Ovary (tissue), 9 donors: ENCODE data around the gene CBX2. TPM values are rescaled to one million over a fixed set of nuclear protein-coding genes. Genes with fewer than 3 reads are reported as not detected.

ENCODE experiments used
- DNase-seq, 5 donors: peaks; one replicate each; pipeline ENCODE4 v3.0.0-alpha.2; 2019 to 2020
- H3K27ac ChIP-seq, 2 donors: fragments of 200-600 bp; one replicate each; pipeline versions ENCODE4 v1.5.1 to v1.8.0; 2019 to 2022
- H3K27me3 ChIP-seq: fragments of 200-600 bp; one replicate; pipeline ENCODE4 v1.8.0; 2022
- H3K36me3 ChIP-seq: fragments of 200-600 bp; sonication (generic); one replicate; pipeline ENCODE4 v1.5.1; 2019
- H3K4me1 ChIP-seq: one replicate; pipeline ENCODE4 v1.8.1; 2013; ENCODE audit warnings: mild to moderate bottlenecking, moderate library complexity; ENCODE audit not compliant: insufficient read depth
- H3K4me3 ChIP-seq: fragments of 200-600 bp; sonication (generic); one replicate; pipeline ENCODE4 v1.5.1; 2017
- H3K9me3 ChIP-seq, 2 donors: fragments of 200-600 bp in 1 of 2; sonication (generic) in 1 of 2; one replicate each; pipeline versions ENCODE4 v1.5.1 to v1.8.1; 2013 to 2019; ENCODE audit warnings: mild to moderate bottlenecking in 1 of 2, moderate library complexity in 1 of 2
- EP300 ChIP-seq: sonication (generic); formaldehyde crosslinking; IDR thresholded peaks from one replicate; pipeline ENCODE4 v1.6.1; 2017; ENCODE audit warnings: antibody characterized with exemption
- POLR2A ChIP-seq: fragments of 450-650 bp; IDR thresholded peaks from one replicate; pipeline ENCODE4 v1.6.1; 2017; ENCODE audit warnings: antibody characterized with exemption, mild to moderate bottlenecking, moderate library complexity
- WGBS, 3 donors: extraction: QIAGEN DNeasy Blood & Tissue Kit in 1 of 3; methylation state at CpG; one replicate each; pipeline versions ENCODE4 v1.1.5 to v1.1.7; 2013 to 2017; 5-methylcytosine and 5-hydroxymethylcytosine counted together
- intact Hi-C, 4 donors: fragments of 100-400 bp; cut with DNase I; formaldehyde crosslinking; loops; one replicate each; pipeline versions ENCODE4 v1.11.0 to v1.15.1; 2022 to 2023
- polyA plus RNA-seq, 2 donors: library from polyadenylated mRNA; stranded (reverse); fragments of 200-250 nt in 1 of 2; fragments of 350-450 nt in 1 of 2; fragmentation: Illumina TruSeq in 1 of 2; extraction: RNeasy Lipid Tissue Mini Kit (QIAGEN cat#74804) in 1 of 2; gene quantifications; one replicate each; pipeline ENCODE4 v1.2.3, GENCODE V29; 2013 to 2014
- total RNA-seq, 7 donors: library from RNA; depleted of rRNA in 2 of 7; stranded (reverse); fragments of >200 nt in 2 of 7; fragmentation: NEBNext Ultra II Directional in 3 of 7; extraction: Animal tissue kit (Norgen Biotek cat#: 25700) in 3 of 7; gene quantifications; one replicate each; pipeline versions ENCODE4 v1.1.0 to v1.2.4, GENCODE V29; 2016 to 2023
- TF ChIP-seq, protein P1 (sequence below), 3 donors: fragments of 450-650 bp in 2 of 3; fragments of 200-600 bp in 1 of 3; IDR thresholded peaks; one replicate each; pipeline versions ENCODE4 v1.5.1 to v1.8.0; 2016 to 2022; ENCODE audit warnings: antibody characterized with exemption in 3 of 3, mild to moderate bottlenecking in 1 of 3
- donor health status: DM: no; HTN: no; CAD: no; lungs with moderate emphysema.
- donor health status: DM: no; HTN: no; CAD: no.
- donor health status: Bipolar disorder and iron deficiency.
- donor health status: DM: yes; HTN: yes; CAD: no.
- donor health status: DM: no; HTN: no; CAD: no.
- donor health status: DM: yes; HTN: yes; CAD: no.

CBX2 gene
- total and polyA plus RNA-seq, 9 donors: 0.92 to 5.7 (median 4.7) TPM

DNA sequence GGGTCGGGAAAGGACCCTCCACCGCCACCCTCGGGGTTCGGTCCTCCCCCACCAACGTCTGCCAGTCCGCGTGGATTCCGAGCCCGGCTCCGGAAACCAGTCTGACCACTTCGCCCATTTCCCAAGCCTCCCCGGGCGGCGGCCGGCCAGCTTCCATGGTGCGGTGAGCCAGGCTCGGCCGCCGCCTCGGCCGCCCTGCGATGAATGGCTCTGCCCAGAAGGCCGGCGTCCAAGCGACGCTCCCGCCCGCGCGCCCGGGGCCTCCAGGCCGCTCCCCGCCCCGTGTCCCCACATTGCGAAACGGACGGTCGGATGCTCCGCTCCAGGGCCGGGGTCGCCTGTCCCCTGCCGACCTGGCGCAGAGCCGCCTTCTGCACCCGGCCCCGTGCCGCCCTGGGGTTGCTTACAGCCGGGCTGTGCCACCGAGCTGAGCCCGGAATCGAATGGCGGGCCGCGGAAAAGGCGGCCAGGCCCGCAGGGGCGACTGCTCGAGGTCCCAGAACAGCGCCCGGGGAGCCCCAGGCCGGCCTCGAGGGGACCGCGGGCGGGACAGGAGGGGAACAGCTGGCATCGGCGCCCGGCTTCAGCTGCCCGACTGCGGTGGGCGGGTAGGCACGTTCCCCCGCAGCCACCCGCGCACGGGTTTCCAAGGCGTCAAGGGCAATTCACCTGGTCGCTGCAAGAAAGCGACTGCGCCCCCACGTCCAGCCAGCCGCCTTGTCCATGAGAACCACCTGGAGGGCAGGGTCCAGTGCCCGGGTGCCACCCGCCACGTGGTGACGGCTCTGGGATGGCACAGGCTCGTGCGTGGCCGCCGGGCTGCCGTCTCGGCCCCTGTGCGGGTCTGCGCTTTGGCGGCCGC lies 37.3 kb downstream of the CBX2 start:
- H3K27ac ChIP-seq: no peak overlapping the region
- WGBS, 3 donors: 4 to 9% (median 5%) methylated on average over 55 to 96 of the region's 96 CpGs

DNA sequence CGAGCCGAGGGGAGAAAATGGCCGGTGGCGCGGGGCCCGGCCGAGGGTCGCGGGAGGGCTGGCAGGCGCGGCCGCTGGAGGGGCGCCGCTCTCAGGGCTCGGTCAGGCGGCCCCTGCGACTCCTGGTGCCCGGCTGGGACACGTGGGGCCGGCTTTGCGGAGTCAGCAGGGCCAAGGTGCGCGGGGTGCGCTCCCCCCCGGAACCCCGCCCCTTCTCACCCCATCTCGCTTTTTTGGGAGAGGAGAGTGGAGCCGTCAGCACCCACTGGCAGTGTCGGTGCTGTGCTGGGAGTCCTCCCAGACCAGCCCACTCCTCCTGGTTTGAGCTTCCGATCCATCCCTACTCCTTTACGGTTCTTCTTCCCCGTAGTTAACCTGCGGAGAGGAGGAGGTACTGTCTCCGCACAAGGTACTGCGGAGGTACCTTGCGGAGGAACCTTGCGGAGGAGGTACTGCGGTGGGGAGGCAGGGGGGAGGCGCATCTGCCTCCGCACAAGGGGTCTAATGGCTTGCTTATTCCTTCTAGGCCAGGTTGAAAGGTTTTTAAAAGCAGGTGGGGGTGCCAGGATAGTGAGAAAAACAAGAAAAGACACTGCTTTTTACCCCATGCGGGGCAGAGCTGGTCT lies 38.0 kb downstream of the CBX2 start:
- no peak overlapping the region for H3K4me3 ChIP-seq
- no peaks in the 10 kb centered on the region for H3K36me3 ChIP-seq
- WGBS, 3 donors: 48 to 60% (median 56%) methylated on average over 25 to 41 of the region's 41 CpGs
- DNase-seq: no peak
- H3K4me1 ChIP-seq: no peaks in the 10 kb centered on the region
- H3K27ac ChIP-seq: no peak overlapping the region
- intact Hi-C loops: no loop called here
- TF ChIP-seq EP300: no peak
- TF ChIP-seq, protein P1, sequence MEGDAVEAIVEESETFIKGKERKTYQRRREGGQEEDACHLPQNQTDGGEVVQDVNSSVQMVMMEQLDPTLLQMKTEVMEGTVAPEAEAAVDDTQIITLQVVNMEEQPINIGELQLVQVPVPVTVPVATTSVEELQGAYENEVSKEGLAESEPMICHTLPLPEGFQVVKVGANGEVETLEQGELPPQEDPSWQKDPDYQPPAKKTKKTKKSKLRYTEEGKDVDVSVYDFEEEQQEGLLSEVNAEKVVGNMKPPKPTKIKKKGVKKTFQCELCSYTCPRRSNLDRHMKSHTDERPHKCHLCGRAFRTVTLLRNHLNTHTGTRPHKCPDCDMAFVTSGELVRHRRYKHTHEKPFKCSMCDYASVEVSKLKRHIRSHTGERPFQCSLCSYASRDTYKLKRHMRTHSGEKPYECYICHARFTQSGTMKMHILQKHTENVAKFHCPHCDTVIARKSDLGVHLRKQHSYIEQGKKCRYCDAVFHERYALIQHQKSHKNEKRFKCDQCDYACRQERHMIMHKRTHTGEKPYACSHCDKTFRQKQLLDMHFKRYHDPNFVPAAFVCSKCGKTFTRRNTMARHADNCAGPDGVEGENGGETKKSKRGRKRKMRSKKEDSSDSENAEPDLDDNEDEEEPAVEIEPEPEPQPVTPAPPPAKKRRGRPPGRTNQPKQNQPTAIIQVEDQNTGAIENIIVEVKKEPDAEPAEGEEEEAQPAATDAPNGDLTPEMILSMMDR (IDR thresholded peaks at IDR 0.05): no peak
- H3K27me3 ChIP-seq: peaks cover 29% of the 10 kb centered on the region
- H3K9me3 ChIP-seq: no peaks in the 10 kb centered on the region

More for the DNA sequence above, 37.3 kb downstream of the CBX2 start:
- H3K4me1 ChIP-seq: no peaks in the 10 kb centered on the region
- peak in 1 of 5 donors; percentile 46 for DNase-seq
- TF ChIP-seq POLR2A (no peak), EP300 (no peak)
- TF ChIP-seq, protein P1 (IDR thresholded peaks at IDR 0.05): no peak
- no peaks in the 10 kb centered on the region for H3K9me3 ChIP-seq
- H3K36me3 ChIP-seq: no peaks in the 10 kb centered on the region
- H3K27me3 ChIP-seq: peaks cover 29% of the 10 kb centered on the region
- intact Hi-C loops: no loop called here
- no peak overlapping the region for H3K4me3 ChIP-seq

DNA sequence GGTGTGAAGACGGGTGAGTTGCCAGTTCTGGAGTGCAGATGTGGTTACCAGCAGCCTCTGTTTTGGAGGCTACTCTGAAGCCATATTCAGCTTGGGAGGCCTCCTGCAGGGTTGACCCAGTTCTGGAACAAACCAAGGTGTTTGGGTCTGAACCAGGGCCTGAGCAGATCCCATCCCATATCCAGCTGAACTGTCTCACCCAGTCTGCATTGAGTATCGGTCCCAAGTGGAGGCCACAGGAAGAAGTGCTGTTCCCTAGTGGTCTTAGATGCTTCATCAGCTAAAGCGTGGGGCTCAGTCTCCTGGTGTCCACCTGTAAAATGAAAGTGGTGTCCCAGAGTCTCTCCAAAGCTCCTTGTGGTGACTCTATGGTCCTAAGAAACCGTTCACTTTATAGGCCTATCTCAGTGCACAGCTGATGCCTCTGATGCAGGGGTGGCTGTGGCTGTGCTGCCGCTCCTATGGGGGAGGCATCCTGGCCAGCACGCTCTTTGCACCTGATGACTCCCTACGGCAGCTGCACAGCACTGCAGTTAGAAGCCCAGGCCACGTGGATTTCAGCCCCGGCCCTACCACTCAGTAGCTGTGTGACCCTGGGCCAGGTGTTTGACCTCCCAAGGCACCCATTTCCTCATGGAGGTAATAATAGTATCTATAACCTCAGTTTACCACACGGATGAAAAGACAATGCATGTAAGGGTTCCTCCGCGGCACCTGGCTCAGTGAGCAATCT lies 40.2 kb downstream of the CBX2 start:
- DNase-seq: no peak
- 86 to 91% (median 89%) methylated on average over 12 of the region's 12 CpGs for WGBS, 3 donors
- Histone ChIP-seq H3K27me3 (peaks cover 18% of the 10 kb centered on the region), H3K27ac (no peak overlapping the region), H3K36me3 (no peaks in the 10 kb centered on the region), H3K4me3 (no peak overlapping the region), H3K9me3 (no peaks in the 10 kb centered on the region), H3K4me1 (no peaks in the 10 kb centered on the region)
- no peak for TF ChIP-seq EP300
- TF ChIP-seq POLR2A: no peak
- TF ChIP-seq, protein P1 (IDR thresholded peaks at IDR 0.05): no peak
- intact Hi-C loops: no loop called here

DNA sequence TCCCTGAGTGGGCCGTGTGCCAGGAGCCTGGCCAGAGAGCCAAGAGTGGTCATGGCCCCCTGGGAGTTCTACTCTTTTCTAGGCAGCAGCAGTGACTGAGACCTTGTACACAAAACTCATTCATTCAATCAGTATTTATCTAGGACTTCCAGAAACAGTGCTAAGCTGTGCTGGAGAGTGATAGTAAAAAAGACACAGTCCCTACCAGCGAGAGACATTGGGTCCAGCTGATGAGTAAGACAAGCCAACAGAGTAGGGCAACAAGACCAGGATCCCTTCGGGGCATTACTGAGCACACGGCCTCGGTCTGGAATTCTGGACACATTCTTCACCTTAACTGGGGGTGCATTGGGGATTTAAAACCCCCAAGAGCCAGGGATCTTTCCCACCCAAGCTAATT lies 41.1 kb downstream of the CBX2 start:
- Histone ChIP-seq H3K9me3 (no peaks in the 10 kb centered on the region), H3K27ac (no peak overlapping the region), H3K27me3 (peaks cover 14% of the 10 kb centered on the region), H3K4me3 (no peak overlapping the region), H3K36me3 (no peaks in the 10 kb centered on the region), H3K4me1 (no peaks in the 10 kb centered on the region)
- no peak for DNase-seq
- WGBS, 3 donors: 79 to 81% (median 79%) methylated on average over 5 of the region's 5 CpGs
- TF ChIP-seq EP300 (no peak), POLR2A (no peak)
- TF ChIP-seq, protein P1 (IDR thresholded peaks at IDR 0.05): no peak
- intact Hi-C loops: no loop called here
